Measurements from ENCODE around the gene LTO1. TPM values are rescaled to one million over a fixed set of nuclear protein-coding genes. Genes with fewer than 3 reads are reported as not detected.

The LTO1 gene
- polyA plus RNA-seq, 1 donor (not counting 4 experiments of a cell fraction or from before 2014, with no cell fraction given) = 24.3 TPM

DNA sequence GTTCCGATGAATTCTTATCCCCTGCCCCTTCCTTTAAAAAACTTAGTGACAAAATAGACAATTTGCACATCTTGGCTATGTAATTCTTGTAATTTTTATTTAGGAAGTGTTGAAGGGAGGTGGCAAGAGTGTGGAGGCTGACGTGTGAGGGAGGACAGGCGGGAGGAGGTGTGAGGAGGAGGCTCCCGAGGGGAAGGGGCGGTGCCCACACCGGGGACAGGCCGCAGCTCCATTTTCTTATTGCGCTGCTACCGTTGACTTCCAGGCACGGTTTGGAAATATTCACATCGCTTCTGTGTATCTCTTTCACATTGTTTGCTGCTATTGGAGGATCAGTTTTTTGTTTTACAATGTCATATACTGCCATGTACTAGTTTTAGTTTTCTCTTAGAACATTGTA, 22.2 kb downstream of the LTO1 start:
- FAIRE-seq (no peak), DNase-seq (ENCODE audit: low read depth, low spot score) (no peak)
- peaks cover 16% of the 10 kb centered on the region for H3K79me2 ChIP-seq (ENCODE audit: control insufficient read depth, insufficient read depth, low read length)
- H3K4me1 ChIP-seq (ENCODE audit: control insufficient read depth, extremely low read depth, insufficient read depth, low read length) = no peaks in the 10 kb centered on the region
- peaks cover 2% of the 10 kb centered on the region for H3K9me1 ChIP-seq (ENCODE audit: control insufficient read depth, extremely low read depth, insufficient read depth, low read length)
- no peaks in the 10 kb centered on the region for H3K27me3 ChIP-seq (ENCODE audit: control insufficient read depth, extremely low read depth, insufficient read depth, low read length)
- no peak overlapping the region for H3K4me3 ChIP-seq (ENCODE audit: control insufficient read depth in 2 of 3, extremely low read depth in 1 of 3, insufficient read depth in 2 of 3, low read depth in 1 of 3, low read length in 3 of 3)
- peaks cover 28 to 38% of the 10 kb centered on the region in 2 experiments for H3K36me3 ChIP-seq (ENCODE audit: control insufficient read depth in 2 of 2, extremely low read depth in 1 of 2, insufficient read depth in 2 of 2, low read length in 2 of 2)
- no peak overlapping the region for H3K9ac ChIP-seq (ENCODE audit: control insufficient read depth, extremely low read depth, insufficient read depth, low read length)
- TF ChIP-seq, protein P1, sequence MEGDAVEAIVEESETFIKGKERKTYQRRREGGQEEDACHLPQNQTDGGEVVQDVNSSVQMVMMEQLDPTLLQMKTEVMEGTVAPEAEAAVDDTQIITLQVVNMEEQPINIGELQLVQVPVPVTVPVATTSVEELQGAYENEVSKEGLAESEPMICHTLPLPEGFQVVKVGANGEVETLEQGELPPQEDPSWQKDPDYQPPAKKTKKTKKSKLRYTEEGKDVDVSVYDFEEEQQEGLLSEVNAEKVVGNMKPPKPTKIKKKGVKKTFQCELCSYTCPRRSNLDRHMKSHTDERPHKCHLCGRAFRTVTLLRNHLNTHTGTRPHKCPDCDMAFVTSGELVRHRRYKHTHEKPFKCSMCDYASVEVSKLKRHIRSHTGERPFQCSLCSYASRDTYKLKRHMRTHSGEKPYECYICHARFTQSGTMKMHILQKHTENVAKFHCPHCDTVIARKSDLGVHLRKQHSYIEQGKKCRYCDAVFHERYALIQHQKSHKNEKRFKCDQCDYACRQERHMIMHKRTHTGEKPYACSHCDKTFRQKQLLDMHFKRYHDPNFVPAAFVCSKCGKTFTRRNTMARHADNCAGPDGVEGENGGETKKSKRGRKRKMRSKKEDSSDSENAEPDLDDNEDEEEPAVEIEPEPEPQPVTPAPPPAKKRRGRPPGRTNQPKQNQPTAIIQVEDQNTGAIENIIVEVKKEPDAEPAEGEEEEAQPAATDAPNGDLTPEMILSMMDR (optimal IDR thresholded peaks at IDR 0.05 in 1 of 3, IDR thresholded peaks at IDR 0.05 in 1 of 3, conservative IDR thresholded peaks at IDR 0.05 in 1 of 3; ENCODE audit: extremely low read depth in 1 of 3, insufficient read depth in 2 of 3, low read length in 3 of 3) = no peak
- no peak for TF ChIP-seq EZH2 (IDR thresholded peaks at IDR 0.05; ENCODE audit: low read length)
- H3K9me3 ChIP-seq (ENCODE audit: control insufficient read depth, low read depth, low read length) = no peaks in the 10 kb centered on the region
- H3K4me2 ChIP-seq (ENCODE audit: control insufficient read depth, extremely low read depth, insufficient read depth, low read depth, low read length) = no peak overlapping the region
- dilution Hi-C loops (cut with MboI; ENCODE audit: extremely low pct_ligation_motif_present, low sequenced_read_pairs) = no loop called here
- no peak overlapping the region for H2AFZ ChIP-seq (ENCODE audit: control insufficient read depth, low read length)
- H4K20me1 ChIP-seq (ENCODE audit: control insufficient read depth, extremely low read depth, insufficient read depth, low read length) = peaks cover 15% of the 10 kb centered on the region
- no peak overlapping the region for H3K27ac ChIP-seq (ENCODE audit: control insufficient read depth, insufficient read depth, low read length)

- no peak overlapping the region for H2AFZ ChIP-seq (ENCODE audit: control insufficient read depth, low read length)
- peaks cover 16% of the 10 kb centered on the region for H4K20me1 ChIP-seq (ENCODE audit: control insufficient read depth, extremely low read depth, insufficient read depth, low read length)
- peaks cover 33 to 41% of the 10 kb centered on the region in 2 experiments for H3K36me3 ChIP-seq (ENCODE audit: control insufficient read depth in 2 of 2, extremely low read depth in 1 of 2, insufficient read depth in 2 of 2, low read length in 2 of 2)
- H3K9me3 ChIP-seq (ENCODE audit: control insufficient read depth, low read depth, low read length) = no peaks in the 10 kb centered on the region
- H3K9ac ChIP-seq (ENCODE audit: control insufficient read depth, extremely low read depth, insufficient read depth, low read length) = no peak overlapping the region
- no peak overlapping the region for H3K4me2 ChIP-seq (ENCODE audit: control insufficient read depth, extremely low read depth, insufficient read depth, low read depth, low read length)
- peaks cover 2% of the 10 kb centered on the region for H3K9me1 ChIP-seq (ENCODE audit: control insufficient read depth, extremely low read depth, insufficient read depth, low read length)
- H3K4me3 ChIP-seq (ENCODE audit: control insufficient read depth in 2 of 3, extremely low read depth in 1 of 3, insufficient read depth in 2 of 3, low read depth in 1 of 3, low read length in 3 of 3) = no peak overlapping the region
- FAIRE-seq (no peak), DNase-seq (ENCODE audit: low read depth, low spot score) (no peak)
- no peaks in the 10 kb centered on the region for H3K27me3 ChIP-seq (ENCODE audit: control insufficient read depth, extremely low read depth, insufficient read depth, low read length)
- H3K79me2 ChIP-seq (ENCODE audit: control insufficient read depth, insufficient read depth, low read length) = peaks cover 17% of the 10 kb centered on the region
- no peaks in the 10 kb centered on the region for H3K4me1 ChIP-seq (ENCODE audit: control insufficient read depth, extremely low read depth, insufficient read depth, low read length)
- TF ChIP-seq, protein P1 (optimal IDR thresholded peaks at IDR 0.05 in 1 of 3, IDR thresholded peaks at IDR 0.05 in 1 of 3, conservative IDR thresholded peaks at IDR 0.05 in 1 of 3; ENCODE audit: extremely low read depth in 1 of 3, insufficient read depth in 2 of 3, low read length in 3 of 3) = no peak
- no peak for TF ChIP-seq EZH2 (IDR thresholded peaks at IDR 0.05; ENCODE audit: low read length)
- no peak overlapping the region for H3K27ac ChIP-seq (ENCODE audit: control insufficient read depth, insufficient read depth, low read length)
- dilution Hi-C loops (cut with MboI; ENCODE audit: extremely low pct_ligation_motif_present, low sequenced_read_pairs) = no loop called here
Measured at GRCh38 chr11:69651834-69652620, 23.1 kb downstream of the LTO1 start.

Measured in keratinocyte (primary cell).